Measurements from ENCODE around the gene RREB1. TPM values are rescaled to one million over a fixed set of nuclear protein-coding genes. Genes with fewer than 3 reads are reported as not detected.

RREB1 gene
- total RNA-seq, 1 experiment from 2014 or later, result 61.6 TPM

DNA sequence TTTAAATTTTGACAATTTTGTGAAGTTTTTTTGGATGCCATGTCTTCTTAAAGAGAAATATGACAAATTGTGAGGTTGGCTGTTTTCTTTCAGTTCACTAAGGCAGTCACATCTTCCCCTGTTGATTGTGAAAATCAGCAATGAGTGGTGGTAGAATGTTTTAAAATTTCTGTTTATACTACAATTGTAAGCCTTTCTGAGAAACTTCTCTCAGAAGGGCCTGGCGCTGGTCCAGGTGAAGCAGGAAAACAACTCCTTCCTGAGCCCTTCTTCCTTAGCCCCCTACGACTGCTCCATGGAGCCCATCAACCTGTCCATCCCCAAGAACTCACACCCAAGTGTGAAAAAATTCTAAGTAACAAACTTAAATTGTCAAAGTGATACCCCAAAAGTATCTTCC lies 124.6 kb downstream of the RREB1 start:
- Histone ChIP-seq H3K27me3 (replicated peaks; ENCODE audit: insufficient read depth, low read depth, low read length, poor library complexity) (no peaks in the 10 kb centered on the region), H3K27ac (ENCODE audit: low read depth, low read length, poor library complexity, severe bottlenecking) (peak overlapping the region; percentile 16), H3K36me3 (ENCODE audit: insufficient read depth, low read length, poor library complexity, severe bottlenecking) (peaks cover 61% of the 10 kb centered on the region), H3K4me1 (ENCODE audit: insufficient read depth, low read length, poor library complexity, severe bottlenecking) (no peaks in the 10 kb centered on the region), H3K9me3 (ENCODE audit: low read depth, low read length, poor library complexity, severe bottlenecking) (no peaks in the 10 kb centered on the region), H3K4me3 (ENCODE audit: low read depth, low read length, poor library complexity, severe bottlenecking) (no peak overlapping the region)
- CTCF ChIA-PET, result no interaction called here
- DNase-seq (ENCODE audit: low spot score), result no peak
- no TSS peak for BruUV-seq (replicated peaks)
- TF ChIP-seq, protein P1, sequence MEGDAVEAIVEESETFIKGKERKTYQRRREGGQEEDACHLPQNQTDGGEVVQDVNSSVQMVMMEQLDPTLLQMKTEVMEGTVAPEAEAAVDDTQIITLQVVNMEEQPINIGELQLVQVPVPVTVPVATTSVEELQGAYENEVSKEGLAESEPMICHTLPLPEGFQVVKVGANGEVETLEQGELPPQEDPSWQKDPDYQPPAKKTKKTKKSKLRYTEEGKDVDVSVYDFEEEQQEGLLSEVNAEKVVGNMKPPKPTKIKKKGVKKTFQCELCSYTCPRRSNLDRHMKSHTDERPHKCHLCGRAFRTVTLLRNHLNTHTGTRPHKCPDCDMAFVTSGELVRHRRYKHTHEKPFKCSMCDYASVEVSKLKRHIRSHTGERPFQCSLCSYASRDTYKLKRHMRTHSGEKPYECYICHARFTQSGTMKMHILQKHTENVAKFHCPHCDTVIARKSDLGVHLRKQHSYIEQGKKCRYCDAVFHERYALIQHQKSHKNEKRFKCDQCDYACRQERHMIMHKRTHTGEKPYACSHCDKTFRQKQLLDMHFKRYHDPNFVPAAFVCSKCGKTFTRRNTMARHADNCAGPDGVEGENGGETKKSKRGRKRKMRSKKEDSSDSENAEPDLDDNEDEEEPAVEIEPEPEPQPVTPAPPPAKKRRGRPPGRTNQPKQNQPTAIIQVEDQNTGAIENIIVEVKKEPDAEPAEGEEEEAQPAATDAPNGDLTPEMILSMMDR (conservative IDR thresholded peaks at IDR 0.05; ENCODE audit: low read depth, low read length), result no peak
- TF ChIP-seq EZH2 (IDR thresholded peaks at IDR 0.05; ENCODE audit: borderline replicate concordance, low read depth, low read length, poor library complexity, severe bottlenecking), result no peak
- intact Hi-C loops (cut with micrococcal nuclease; ENCODE audit: unreplicated experiment), result no loop called here
- POLR2A ChIA-PET (ENCODE audit: low non-redundant PET), result no interaction called here

DNA sequence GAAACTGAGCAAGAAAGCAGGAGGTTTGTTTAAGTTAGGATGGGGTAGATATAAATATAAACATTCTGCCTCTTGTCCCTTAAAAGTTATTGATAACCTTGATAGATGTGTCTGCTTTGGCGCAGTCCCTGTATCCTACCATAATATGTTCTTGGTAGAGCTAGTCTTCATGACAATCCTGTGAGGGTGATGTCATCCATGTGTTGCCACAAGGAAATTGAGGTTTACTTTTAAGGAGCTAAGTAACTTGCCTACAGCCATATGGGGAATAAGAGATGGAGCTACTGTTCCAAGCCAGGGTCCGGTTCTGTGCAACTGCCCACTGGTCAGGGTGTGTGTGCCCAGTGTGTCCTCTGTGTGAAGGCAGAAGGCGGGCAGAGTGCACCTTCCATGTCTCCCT lies 126.8 kb downstream of the RREB1 start:
- H3K4me1 ChIP-seq (ENCODE audit: insufficient read depth, low read length, poor library complexity, severe bottlenecking), result peaks cover 13% of the 10 kb centered on the region
- H3K36me3 ChIP-seq (ENCODE audit: insufficient read depth, low read length, poor library complexity, severe bottlenecking), result peaks cover 43% of the 10 kb centered on the region
- H3K4me3 ChIP-seq (ENCODE audit: low read depth, low read length, poor library complexity, severe bottlenecking), result no peak overlapping the region
- POLR2A ChIA-PET (ENCODE audit: low non-redundant PET), result no interaction called here
- TF ChIP-seq, protein P1 (conservative IDR thresholded peaks at IDR 0.05; ENCODE audit: low read depth, low read length), result no peak
- TF ChIP-seq EZH2 (IDR thresholded peaks at IDR 0.05; ENCODE audit: borderline replicate concordance, low read depth, low read length, poor library complexity, severe bottlenecking), result no peak
- CTCF ChIA-PET, result no interaction called here
- DNase-seq (ENCODE audit: low spot score), result no peak
- no peaks in the 10 kb centered on the region for H3K27me3 ChIP-seq (replicated peaks; ENCODE audit: insufficient read depth, low read depth, low read length, poor library complexity)
- no TSS peak for BruUV-seq (replicated peaks)
- H3K27ac ChIP-seq (ENCODE audit: low read depth, low read length, poor library complexity, severe bottlenecking), result no peak overlapping the region
- no peaks in the 10 kb centered on the region for H3K9me3 ChIP-seq (ENCODE audit: low read depth, low read length, poor library complexity, severe bottlenecking)
- intact Hi-C loops (cut with micrococcal nuclease; ENCODE audit: unreplicated experiment), result no loop called here

DNA sequence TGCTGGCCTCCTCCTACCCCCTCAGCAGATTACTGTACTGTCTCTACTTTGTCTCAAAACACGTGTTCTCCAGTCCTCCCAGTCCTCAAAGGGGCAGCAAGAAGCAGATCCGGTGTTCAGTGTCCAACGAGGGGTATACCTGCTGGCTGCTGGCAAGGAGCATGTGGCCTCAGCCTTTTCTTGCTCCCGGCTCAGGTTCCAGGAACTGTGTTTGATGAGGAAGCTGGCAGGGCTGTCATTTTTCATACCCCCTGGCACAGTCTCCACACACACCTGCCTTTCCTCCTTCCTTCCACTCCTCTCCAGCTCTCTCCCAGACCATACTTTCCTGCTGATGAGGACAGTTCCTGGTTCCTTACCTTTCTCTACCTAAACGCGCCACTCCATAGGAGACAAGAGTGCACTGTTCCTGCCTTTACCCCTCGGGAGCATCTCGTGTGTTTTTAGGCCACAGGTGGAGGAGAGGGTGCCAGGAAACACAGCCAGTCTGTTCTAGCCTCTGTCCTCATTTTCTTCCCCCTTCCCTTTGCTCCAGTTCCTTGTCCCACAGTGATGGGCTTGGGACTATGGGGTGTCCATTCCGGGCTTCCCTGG lies 128.0 kb downstream of the RREB1 start:
- ChIA-PET CTCF (no interaction called here), POLR2A (ENCODE audit: low non-redundant PET) (no interaction called here)
- intact Hi-C loops (cut with micrococcal nuclease; ENCODE audit: unreplicated experiment), result no loop called here
- no peaks in the 10 kb centered on the region for H3K27me3 ChIP-seq (replicated peaks; ENCODE audit: insufficient read depth, low read depth, low read length, poor library complexity)
- H3K36me3 ChIP-seq (ENCODE audit: insufficient read depth, low read length, poor library complexity, severe bottlenecking), result peaks cover 39% of the 10 kb centered on the region
- peak overlapping the region; percentile 34 for H3K27ac ChIP-seq (ENCODE audit: low read depth, low read length, poor library complexity, severe bottlenecking)
- H3K4me1 ChIP-seq (ENCODE audit: insufficient read depth, low read length, poor library complexity, severe bottlenecking), result peaks cover 13% of the 10 kb centered on the region
- BruUV-seq (replicated peaks), result no TSS peak
- no peak for DNase-seq (ENCODE audit: low spot score)
- H3K9me3 ChIP-seq (ENCODE audit: low read depth, low read length, poor library complexity, severe bottlenecking), result no peaks in the 10 kb centered on the region
- TF ChIP-seq EZH2 (IDR thresholded peaks at IDR 0.05; ENCODE audit: borderline replicate concordance, low read depth, low read length, poor library complexity, severe bottlenecking), result no peak
- TF ChIP-seq, protein P1 (conservative IDR thresholded peaks at IDR 0.05; ENCODE audit: low read depth, low read length), result no peak
- H3K4me3 ChIP-seq (ENCODE audit: low read depth, low read length, poor library complexity, severe bottlenecking), result no peak overlapping the region
